ENCODE measurements around the gene HAP1.

GRCh38 chr17:41679740-41680425 lies 54.6 kb downstream of the HAP1 start:
- TF ChIP-seq CTCF (IDR thresholded peaks at IDR 0.05; ENCODE audit: low read depth, low read length): no peak
- no peak for TF ChIP-seq POLR2A (IDR thresholded peaks at IDR 0.05; ENCODE audit: extremely low read depth, insufficient read length)
- TF ChIP-seq, protein P1, sequence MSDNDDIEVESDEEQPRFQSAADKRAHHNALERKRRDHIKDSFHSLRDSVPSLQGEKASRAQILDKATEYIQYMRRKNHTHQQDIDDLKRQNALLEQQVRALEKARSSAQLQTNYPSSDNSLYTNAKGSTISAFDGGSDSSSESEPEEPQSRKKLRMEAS (IDR thresholded peaks at IDR 0.05; ENCODE audit: low read depth, low read length): no peak
- no peak for TF ChIP-seq MYC (IDR thresholded peaks at IDR 0.05; ENCODE audit: low read depth, low read length)

Measured in NB4 (cell line).